Caco-2 (cell line): Measurements from ENCODE around the gene PPEF2. TPM values are rescaled to one million over a fixed set of nuclear protein-coding genes. Genes with fewer than 3 reads are reported as not detected.

Source experiments
- BruUV-seq: library from RNA; stranded (reverse); fragments of 400-500 nt; replicated peaks from 2 replicates; lab custom pipeline; 2021; lab: Mats Ljungman, UMichigan
- CTCF ChIA-PET: fragments of 300-600 bp; sonication (Branson Sonifier 250); formaldehyde crosslinking; loops from one replicate; lab custom pipeline; 2022; ENCODE audit warnings: antibody characterized with exemption; lab: Charles Lee
- POLR2A ChIA-PET: fragments of 300-600 bp; sonication (Branson Sonifier 250); formaldehyde crosslinking; loops from one replicate; lab custom pipeline; 2022; ENCODE audit warnings: antibody characterized with exemption; lab: Charles Lee
- DNase-seq, 2 experiments: peaks; one replicate each; pipeline versions ENCODE4 v3.0.0 to v3.0.0-alpha.2; 2020 to 2022
- H3K27me3 ChIP-seq: replicated peaks from 2 replicates; pipeline ENCODE4 v1.6.0; 2011; ENCODE audit warnings: low read length; ENCODE audit not compliant: control insufficient read depth, insufficient read depth
- H3K36me3 ChIP-seq: 2 replicates; pipeline ENCODE4 v1.5.1; 2011; ENCODE audit warnings: low read length; ENCODE audit not compliant: control insufficient read depth, insufficient read depth
- H3K4me1 ChIP-seq: fragments of 250-450 bp; sonication (Bioruptor Pico); 2 replicates; pipeline ENCODE4 v1.5.1; 2020; ENCODE audit warnings: mild to moderate bottlenecking
- H3K4me3 ChIP-seq: 2 replicates; pipeline ENCODE4 v1.5.1; 2011; ENCODE audit warnings: low read depth, mild to moderate bottlenecking, control low read depth, low read length
- H3K9me3 ChIP-seq: fragments of 250-450 bp; sonication (Bioruptor Pico); 2 replicates; pipeline ENCODE4 v1.5.1; 2020; ENCODE audit warnings: mild to moderate bottlenecking, moderate library complexity
- H3K27ac Mint-ChIP-seq: one replicate; pipeline ENCODE4 v1.8.0; 2022; ENCODE audit warnings: mixed read lengths; ENCODE audit not compliant: unreplicated experiment
- H3K27me3 Mint-ChIP-seq: one replicate; pipeline ENCODE4 v1.8.0; 2022; ENCODE audit warnings: mixed read lengths; ENCODE audit not compliant: insufficient read depth, unreplicated experiment
- H3K36me3 Mint-ChIP-seq: one replicate; pipeline ENCODE4 v1.8.0; 2022; ENCODE audit warnings: mild to moderate bottlenecking, mixed read lengths; ENCODE audit not compliant: insufficient read depth, unreplicated experiment
- H3K4me1 Mint-ChIP-seq: one replicate; pipeline ENCODE4 v1.8.0; 2022; ENCODE audit warnings: low read depth, mixed read lengths; ENCODE audit not compliant: unreplicated experiment
- H3K4me3 Mint-ChIP-seq: one replicate; pipeline ENCODE4 v1.8.0; 2022; ENCODE audit warnings: mild to moderate bottlenecking, moderate library complexity, mixed read lengths; ENCODE audit not compliant: unreplicated experiment
- H3K9me3 Mint-ChIP-seq: one replicate; pipeline ENCODE4 v1.8.0; 2022; ENCODE audit warnings: mixed read lengths; ENCODE audit not compliant: unreplicated experiment
- intact Hi-C: fragments of 100-400 bp; cut with micrococcal nuclease; formaldehyde crosslinking; loops from one replicate; pipeline ENCODE4 v1.10.0; 2022; ENCODE audit not compliant: unreplicated experiment
- total RNA-seq: library from RNA; stranded (reverse); gene quantifications from 2 replicates; pipeline ENCODE4 v1.2.3, GENCODE V29; 2022
- TF ChIP-seq, protein P1 (sequence below), 2 experiments: fragments of 200-600 bp in 1 of 2; IDR thresholded peaks; 1 replicate in 1 of 2; 2 replicates in 1 of 2; pipeline versions ENCODE4 v1.5.1 to v1.8.0; 2011 to 2022; ENCODE audit warnings: antibody characterized with exemption in 1 of 2, control low read depth in 1 of 2, inconsistent platforms in 1 of 2, low read depth in 1 of 2, low read length in 1 of 2, mild to moderate bottlenecking in 1 of 2, moderate library complexity in 1 of 2; ENCODE audit not compliant: insufficient read depth in 1 of 2, severe bottlenecking in 1 of 2, unreplicated experiment in 1 of 2

PPEF2 gene
- total RNA-seq, 1 experiment from 2014 or later, result not detected

DNA sequence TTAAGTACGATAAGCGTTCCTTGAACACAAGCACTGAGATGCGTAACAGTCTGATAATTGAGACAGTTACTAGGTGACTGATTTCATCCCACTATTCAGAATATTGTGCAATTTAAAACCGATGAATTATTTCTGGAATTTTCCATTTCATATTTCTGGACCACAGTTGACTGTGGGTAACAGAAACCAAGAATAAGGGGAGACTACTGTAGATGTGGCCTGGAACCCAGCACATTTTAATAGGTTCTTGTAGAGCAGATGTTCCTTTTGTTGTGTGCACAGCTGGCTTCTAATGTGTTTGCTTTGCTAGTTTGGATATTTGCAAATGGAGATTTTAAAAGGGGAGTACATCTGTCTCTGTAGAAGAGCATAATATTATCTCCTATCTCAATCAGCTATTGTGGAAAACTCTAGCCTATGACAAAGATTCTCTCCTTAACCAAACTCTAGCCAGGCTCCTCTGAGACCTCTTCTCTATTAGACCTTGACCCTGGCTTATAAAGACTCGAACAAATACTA is 22.1 kb upstream of the PPEF2 start:
- Mint-ChIP-seq H3K4me1 (peaks cover 19% of the 10 kb centered on the region), H3K4me3 (no peak overlapping the region), H3K9me3 (no peaks in the 10 kb centered on the region), H3K27me3 (no peaks in the 10 kb centered on the region), H3K27ac (no peak overlapping the region), H3K36me3 (no peaks in the 10 kb centered on the region)
- Histone ChIP-seq H3K27me3 (no peaks in the 10 kb centered on the region), H3K4me3 (no peak overlapping the region), H3K9me3 (no peaks in the 10 kb centered on the region), H3K4me1 (peaks cover 17% of the 10 kb centered on the region), H3K36me3 (no peaks in the 10 kb centered on the region)
- ChIA-PET CTCF (interaction anchor here (0.8 kb wide), 1 partner anchor 163 kb away, joined by 3 read pairs; no protein-coding TSS in a partner anchor), POLR2A (no interaction called here)
- BruUV-seq, result no TSS peak
- TF ChIP-seq, protein P1, sequence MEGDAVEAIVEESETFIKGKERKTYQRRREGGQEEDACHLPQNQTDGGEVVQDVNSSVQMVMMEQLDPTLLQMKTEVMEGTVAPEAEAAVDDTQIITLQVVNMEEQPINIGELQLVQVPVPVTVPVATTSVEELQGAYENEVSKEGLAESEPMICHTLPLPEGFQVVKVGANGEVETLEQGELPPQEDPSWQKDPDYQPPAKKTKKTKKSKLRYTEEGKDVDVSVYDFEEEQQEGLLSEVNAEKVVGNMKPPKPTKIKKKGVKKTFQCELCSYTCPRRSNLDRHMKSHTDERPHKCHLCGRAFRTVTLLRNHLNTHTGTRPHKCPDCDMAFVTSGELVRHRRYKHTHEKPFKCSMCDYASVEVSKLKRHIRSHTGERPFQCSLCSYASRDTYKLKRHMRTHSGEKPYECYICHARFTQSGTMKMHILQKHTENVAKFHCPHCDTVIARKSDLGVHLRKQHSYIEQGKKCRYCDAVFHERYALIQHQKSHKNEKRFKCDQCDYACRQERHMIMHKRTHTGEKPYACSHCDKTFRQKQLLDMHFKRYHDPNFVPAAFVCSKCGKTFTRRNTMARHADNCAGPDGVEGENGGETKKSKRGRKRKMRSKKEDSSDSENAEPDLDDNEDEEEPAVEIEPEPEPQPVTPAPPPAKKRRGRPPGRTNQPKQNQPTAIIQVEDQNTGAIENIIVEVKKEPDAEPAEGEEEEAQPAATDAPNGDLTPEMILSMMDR (IDR thresholded peaks at IDR 0.05; ENCODE audit: insufficient read depth in 1 of 2, low read depth in 1 of 2, low read length in 1 of 2, severe bottlenecking in 1 of 2, unreplicated experiment in 1 of 2), result no peak
- DNase-seq, result peak in 1 of 2 experiments; percentile 7
- intact Hi-C loops, result no loop called here

GRCh38 chr4:75922588-75922987 is 20.3 kb upstream of the PPEF2 start:
- BruUV-seq, result no TSS peak
- TF ChIP-seq, protein P1 (IDR thresholded peaks at IDR 0.05; ENCODE audit: insufficient read depth in 1 of 2, low read depth in 1 of 2, low read length in 1 of 2, severe bottlenecking in 1 of 2, unreplicated experiment in 1 of 2), result no peak
- Histone ChIP-seq H3K36me3 (no peaks in the 10 kb centered on the region), H3K9me3 (no peaks in the 10 kb centered on the region), H3K4me1 (peaks cover 17% of the 10 kb centered on the region), H3K27me3 (no peaks in the 10 kb centered on the region), H3K4me3 (no peak overlapping the region)
- Mint-ChIP-seq H3K4me3 (no peak overlapping the region), H3K27ac (no peak overlapping the region), H3K36me3 (no peaks in the 10 kb centered on the region), H3K27me3 (no peaks in the 10 kb centered on the region), H3K9me3 (no peaks in the 10 kb centered on the region), H3K4me1 (peaks cover 19% of the 10 kb centered on the region)
- intact Hi-C loops, result no loop called here
- ChIA-PET POLR2A (no interaction called here), CTCF (no interaction called here)
- DNase-seq, result no peak

DNA sequence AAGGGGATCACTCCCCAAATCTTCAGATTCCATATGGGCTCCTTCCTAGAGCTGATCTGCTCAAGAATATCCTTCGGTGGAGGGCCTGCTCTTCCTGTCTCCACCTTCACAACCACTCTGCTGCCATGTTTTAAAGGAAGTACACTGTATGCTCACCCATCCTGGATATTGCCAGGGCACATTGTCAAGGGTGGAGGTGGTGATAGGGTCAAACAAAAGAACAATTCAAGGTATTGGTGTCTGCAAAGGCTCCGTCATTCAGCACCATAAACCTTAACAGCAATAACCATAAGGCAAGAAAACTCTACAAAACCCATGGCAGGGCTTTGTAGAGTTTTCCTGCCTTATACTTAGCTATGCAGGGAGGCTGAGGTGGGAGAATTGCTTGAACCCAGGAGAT is 19.7 kb upstream of the PPEF2 start:
- ChIA-PET CTCF (no interaction called here), POLR2A (no interaction called here)
- Mint-ChIP-seq H3K4me3 (no peak overlapping the region), H3K9me3 (no peaks in the 10 kb centered on the region), H3K4me1 (peaks cover 19% of the 10 kb centered on the region), H3K27ac (no peak overlapping the region), H3K36me3 (no peaks in the 10 kb centered on the region), H3K27me3 (no peaks in the 10 kb centered on the region)
- Histone ChIP-seq H3K4me1 (peaks cover 17% of the 10 kb centered on the region), H3K4me3 (no peak overlapping the region), H3K36me3 (no peaks in the 10 kb centered on the region), H3K9me3 (no peaks in the 10 kb centered on the region), H3K27me3 (no peaks in the 10 kb centered on the region)
- TF ChIP-seq, protein P1 (IDR thresholded peaks at IDR 0.05; ENCODE audit: insufficient read depth in 1 of 2, low read depth in 1 of 2, low read length in 1 of 2, severe bottlenecking in 1 of 2, unreplicated experiment in 1 of 2), result no peak
- DNase-seq, result no peak
- BruUV-seq, result no TSS peak
- intact Hi-C loops, result no loop called here
